Naive thymus-derived CD8-positive, alpha-beta T cell (primary cell): ENCODE measurements around the gene MAEA. TPM values are rescaled to one million over a fixed set of nuclear protein-coding genes. Genes with fewer than 3 reads are reported as not detected.

Experiments used
- ATAC-seq, 2 donors: fragments of 150-1000 bp; cut with Tn5 transposase in 1 of 2; sonication (Bioruptor Pico), chemical (Tn5 transposase) in 1 of 2; 1 replicate in 1 of 2; 2 replicates in 1 of 2; pipeline ENCODE4 v1.10.0; 2021; ENCODE audit warnings: mild to moderate bottlenecking in 2 of 2, moderate library complexity in 2 of 2
- POLR2A ChIA-PET: fragments of 350-600 bp; sonication (Branson Sonifier 250); formaldehyde crosslinking; loops from one replicate; lab custom pipeline; 2021; ENCODE audit warnings: antibody characterized with exemption; lab: Charles Lee
- DNase-seq, 10 donors: peaks; one replicate each; pipeline versions ENCODE4 v3.0.0 to v3.0.0-alpha.2; 2020 to 2022
- H3K27ac Mint-ChIP-seq, 10 donors: one replicate each; pipeline ENCODE4 v1.8.0; 2020 to 2022; ENCODE audit warnings: mild to moderate bottlenecking in 10 of 10, mixed read lengths in 10 of 10, moderate library complexity in 4 of 10, inconsistent platforms in 1 of 10
- H3K27me3 Mint-ChIP-seq, 5 donors: one replicate each; pipeline ENCODE4 v1.8.0; 2021 to 2022; ENCODE audit warnings: mixed read lengths in 5 of 5
- H3K36me3 Mint-ChIP-seq, 3 donors: one replicate each; pipeline ENCODE4 v1.8.0; 2020 to 2022; ENCODE audit warnings: mixed read lengths in 3 of 3, mild to moderate bottlenecking in 2 of 3, inconsistent platforms in 1 of 3
- H3K4me1 Mint-ChIP-seq, 4 donors: one replicate each; pipeline ENCODE4 v1.8.0; 2021 to 2022; ENCODE audit warnings: mixed read lengths in 4 of 4
- H3K4me3 Mint-ChIP-seq, 10 donors: one replicate each; pipeline ENCODE4 v1.8.0; 2020 to 2022; ENCODE audit warnings: mild to moderate bottlenecking in 10 of 10, mixed read lengths in 10 of 10, moderate library complexity in 6 of 10, inconsistent platforms in 1 of 10
- H3K9me3 Mint-ChIP-seq, 9 donors: one replicate each; pipeline ENCODE4 v1.8.0; 2020 to 2022; ENCODE audit warnings: mixed read lengths in 9 of 9, mild to moderate bottlenecking in 3 of 9, inconsistent platforms in 1 of 9, moderate library complexity in 1 of 9
- polyA plus RNA-seq, 3 donors: library from polyadenylated mRNA; unstranded; fragments of 300-500 nt; fragmentation: Illumina TruSeq; gene quantifications; one replicate each; pipeline ENCODE4 v1.2.3, GENCODE V29; 2021
- total RNA-seq, 8 experiments: library from RNA in 2 of 8; stranded (reverse) in 2 of 8; gene quantifications; one replicate each; pipeline ENCODE4 v1.2.3 and lab custom pipeline; 2021 to 2026

Gene MAEA
- total and polyA plus RNA-seq, 5 experiments from 2014 or later, result 56.7 to 112 (median 75.1) TPM

DNA sequence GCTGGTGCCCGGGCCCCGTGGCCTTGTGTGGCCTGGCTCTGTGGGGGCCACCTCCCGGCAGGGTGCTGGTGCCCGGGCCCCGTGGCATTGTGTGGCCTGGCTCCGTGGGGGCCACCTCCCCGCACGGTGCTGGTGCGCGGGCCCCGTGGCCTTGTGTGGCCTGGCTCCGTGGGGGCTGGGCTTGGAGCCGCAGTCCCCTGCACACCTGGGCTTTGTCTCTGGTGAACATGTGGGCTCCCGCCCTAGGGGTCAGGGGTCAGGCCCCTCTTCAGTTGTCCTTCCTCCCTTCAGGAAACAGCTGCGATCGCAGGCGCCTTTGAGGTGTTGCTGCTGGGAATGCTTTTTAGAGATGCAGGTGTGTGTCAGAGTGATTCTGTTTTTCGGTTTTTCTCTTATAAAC, 74.5 kb downstream of the MAEA start:
- POLR2A ChIA-PET, result no interaction called here
- Mint-ChIP-seq H3K27me3 (no peaks in the 10 kb centered on the region), H3K4me1 (peaks cover 0 to 2% (median 0%) of the 10 kb centered on the region in 4 donors), H3K4me3 (no peak overlapping the region), H3K27ac (no peak overlapping the region), H3K36me3 (peaks cover 0 to 9% (median 0%) of the 10 kb centered on the region in 3 donors), H3K9me3 (no peaks in the 10 kb centered on the region)
- no peak for ATAC-seq
- no peak for DNase-seq

- no peak overlapping the region for H3K4me3 Mint-ChIP-seq
- DNase-seq, result no peak
- peaks cover 0 to 12% (median 0%) of the 10 kb centered on the region in 3 donors for H3K36me3 Mint-ChIP-seq
- H3K27me3 Mint-ChIP-seq, result no peaks in the 10 kb centered on the region
- peaks cover 0 to 2% (median 0%) of the 10 kb centered on the region in 4 donors for H3K4me1 Mint-ChIP-seq
- no peaks in the 10 kb centered on the region for H3K9me3 Mint-ChIP-seq
- no peak overlapping the region for H3K27ac Mint-ChIP-seq
- no peak for ATAC-seq
- POLR2A ChIA-PET, result no interaction called here
Measured at GRCh38 chr4:1364748-1365147, 75.1 kb downstream of the MAEA start.

DNA sequence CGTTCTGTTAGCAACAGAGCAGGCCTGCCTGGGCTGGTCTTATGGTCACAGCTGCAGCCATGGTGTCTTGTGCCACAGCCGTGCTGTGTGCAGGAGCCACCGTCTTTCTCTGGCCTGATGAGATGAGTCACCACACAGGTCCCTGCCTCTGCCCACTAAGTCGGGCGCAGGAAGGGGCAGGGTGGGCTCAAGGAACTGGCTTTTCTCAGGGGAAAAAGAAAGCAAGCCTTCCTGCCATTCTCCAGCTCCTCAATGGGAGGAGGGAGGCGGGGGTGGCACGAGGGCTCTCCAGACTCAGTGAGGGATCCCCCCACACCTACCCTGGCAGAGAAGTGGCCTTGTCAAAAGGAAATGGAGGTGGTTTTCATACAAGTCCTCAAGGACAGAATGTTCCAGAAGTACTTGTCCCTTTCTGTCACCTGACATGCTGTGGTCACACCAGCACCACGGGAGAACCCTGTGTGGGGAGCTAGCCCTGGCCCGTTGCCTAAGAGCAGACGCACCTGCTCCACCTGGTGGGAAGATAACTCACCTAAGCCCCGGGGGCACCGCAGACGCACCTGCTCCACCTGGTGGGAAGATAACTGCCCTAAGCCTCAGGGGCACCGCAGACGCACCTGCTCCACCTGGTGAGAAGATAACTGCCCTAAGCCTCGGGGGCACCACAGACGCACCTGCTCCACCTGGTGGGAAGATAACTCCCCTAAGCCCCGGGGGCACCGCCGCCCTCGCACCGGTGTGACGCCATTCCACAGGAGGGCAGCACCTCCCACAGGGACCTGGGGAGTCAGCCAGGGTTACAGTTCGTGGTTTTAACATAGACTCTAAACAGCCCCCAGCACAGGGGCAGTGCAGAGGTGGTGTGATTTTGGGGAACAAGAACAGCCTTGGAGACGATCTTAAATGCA, 75.8 kb downstream of the MAEA start:
- Mint-ChIP-seq H3K4me3 (no peak overlapping the region), H3K27ac (peak overlapping the region in 1 of 10 donors; percentile 43), H3K36me3 (peaks cover 0 to 14% (median 0%) of the 10 kb centered on the region in 3 donors), H3K9me3 (no peaks in the 10 kb centered on the region), H3K27me3 (no peaks in the 10 kb centered on the region), H3K4me1 (peaks cover 0 to 2% (median 0%) of the 10 kb centered on the region in 4 donors)
- ATAC-seq (no peak), DNase-seq (no peak)
- POLR2A ChIA-PET, result no interaction called here

- ATAC-seq (no peak), DNase-seq (peak in 1 of 10 donors; percentile 61)
- H3K27ac Mint-ChIP-seq, result peak overlapping the region in 1 of 10 donors; percentile 31
- peaks cover 0 to 22% (median 4%) of the 10 kb centered on the region in 3 donors for H3K36me3 Mint-ChIP-seq
- no peaks in the 10 kb centered on the region for H3K9me3 Mint-ChIP-seq
- POLR2A ChIA-PET, result no interaction called here
- H3K4me3 Mint-ChIP-seq, result no peak overlapping the region
- H3K4me1 Mint-ChIP-seq, result peaks cover 0 to 3% (median under 1%) of the 10 kb centered on the region in 4 donors
- no peaks in the 10 kb centered on the region for H3K27me3 Mint-ChIP-seq
Measured at GRCh38 chr4:1366371-1367229, 76.9 kb downstream of the MAEA start.

DNA sequence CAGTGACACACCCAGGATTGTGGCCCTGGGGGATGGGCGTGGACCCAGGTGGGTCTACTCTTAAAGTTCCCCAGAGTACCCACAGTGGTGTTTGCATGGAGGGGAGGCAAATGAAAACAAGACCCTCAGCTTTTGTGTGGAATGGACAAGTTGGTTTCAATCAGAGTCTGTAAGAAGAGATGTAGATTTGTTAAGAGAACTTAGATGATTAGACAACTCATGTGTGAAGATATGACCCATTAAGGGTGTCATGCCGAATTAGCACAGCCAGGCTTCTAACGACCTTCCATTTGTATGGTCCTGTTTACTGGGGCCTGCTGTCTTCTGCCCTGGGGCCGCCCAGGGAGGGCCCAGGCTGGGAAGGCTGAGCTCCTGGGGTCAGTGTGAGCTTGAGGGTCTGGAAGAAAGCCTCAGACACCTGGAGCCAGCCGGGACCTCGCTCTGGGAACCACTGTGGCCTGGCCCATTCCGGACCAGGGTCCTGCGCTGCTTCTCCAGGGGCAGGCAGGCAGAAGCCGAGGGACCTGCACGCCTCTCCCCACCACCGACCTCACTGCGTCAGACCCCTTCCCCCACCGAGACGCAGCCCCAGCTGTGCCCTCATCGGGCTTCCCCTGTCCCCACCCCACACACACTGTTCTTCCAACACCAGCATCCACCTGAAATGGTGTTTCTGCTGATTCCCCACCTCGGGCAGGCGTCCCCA, 77.7 kb downstream of the MAEA start:
- Mint-ChIP-seq H3K27ac (no peak overlapping the region), H3K9me3 (no peaks in the 10 kb centered on the region), H3K4me1 (peaks cover 0 to 3% (median under 1%) of the 10 kb centered on the region in 4 donors), H3K27me3 (no peaks in the 10 kb centered on the region), H3K4me3 (no peak overlapping the region), H3K36me3 (peaks cover 0 to 29% (median 7%) of the 10 kb centered on the region in 3 donors)
- no peak for DNase-seq
- POLR2A ChIA-PET, result no interaction called here
- ATAC-seq, result no peak

DNA sequence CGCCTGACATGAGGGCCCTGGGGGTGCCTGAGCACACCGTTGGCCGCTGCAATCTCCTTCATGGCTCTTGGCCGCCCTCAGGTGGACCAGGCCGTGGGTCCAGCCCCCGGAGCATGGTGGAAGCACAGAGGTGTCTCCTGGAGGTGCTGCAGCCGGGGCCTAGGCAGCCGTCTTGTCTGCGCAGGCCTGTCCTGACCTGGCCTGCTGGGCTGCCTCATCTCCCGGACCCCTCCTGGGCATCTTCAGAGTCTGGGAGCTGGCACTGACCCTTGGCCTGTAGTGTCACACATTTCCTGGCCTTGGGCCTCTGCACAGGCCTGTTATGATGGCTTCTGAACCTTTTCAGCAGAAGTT, 78.2 kb downstream of the MAEA start:
- DNase-seq, result peak in 1 of 10 donors; percentile 31
- no peak overlapping the region for H3K4me3 Mint-ChIP-seq

DNA sequence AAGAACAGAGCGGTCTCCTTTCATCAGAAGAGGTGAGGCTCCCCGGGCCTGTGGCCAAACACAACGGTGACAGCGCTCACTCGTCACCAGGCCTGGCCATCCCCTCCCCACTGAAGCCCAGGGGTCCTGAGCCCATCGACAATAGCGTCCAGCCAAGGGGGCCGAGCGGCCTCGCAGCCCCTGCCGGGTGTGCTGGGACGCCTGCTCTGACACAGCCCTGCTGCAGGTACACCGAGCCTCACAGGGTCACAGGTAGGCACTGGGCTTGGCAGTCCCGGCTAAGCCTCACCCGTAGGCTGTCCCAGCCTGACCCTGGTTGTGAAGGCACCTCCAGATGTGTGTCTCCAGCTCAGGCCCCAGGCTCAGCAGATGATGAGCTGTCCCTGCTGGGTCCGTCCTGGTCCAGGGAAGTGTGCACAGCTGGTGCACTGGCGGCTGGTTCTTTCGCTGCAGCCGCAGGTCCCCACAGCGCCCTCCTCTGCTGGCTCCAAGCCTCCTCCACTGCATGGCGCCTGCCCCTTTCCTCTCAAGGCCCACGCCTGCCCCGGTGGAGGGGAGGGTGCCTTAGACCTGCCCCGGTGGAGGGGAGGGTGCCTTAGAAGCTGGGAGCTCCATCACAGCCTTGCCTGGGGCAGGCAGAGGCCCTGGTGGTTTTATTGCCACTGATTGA, 78.9 kb downstream of the MAEA start:
- no peak overlapping the region for H3K4me3 Mint-ChIP-seq
- ATAC-seq (no peak), DNase-seq (peak in 1 of 10 donors; percentile 46)
- POLR2A ChIA-PET, result no interaction called here
- no peaks in the 10 kb centered on the region for H3K9me3 Mint-ChIP-seq
- no peaks in the 10 kb centered on the region for H3K27me3 Mint-ChIP-seq
- no peak overlapping the region for H3K27ac Mint-ChIP-seq
- H3K36me3 Mint-ChIP-seq, result peaks cover 0 to 37% (median 8%) of the 10 kb centered on the region in 3 donors
- H3K4me1 Mint-ChIP-seq, result peaks cover 0 to 5% (median under 1%) of the 10 kb centered on the region in 4 donors

More for the DNA sequence above, 78.2 kb downstream of the MAEA start:
- Mint-ChIP-seq H3K27me3 (no peaks in the 10 kb centered on the region), H3K4me1 (peaks cover 0 to 5% (median under 1%) of the 10 kb centered on the region in 4 donors), H3K36me3 (peaks cover 0 to 31% (median 7%) of the 10 kb centered on the region in 3 donors), H3K27ac (no peak overlapping the region), H3K9me3 (no peaks in the 10 kb centered on the region)
- POLR2A ChIA-PET, result no interaction called here
- ATAC-seq, result no peak

DNA sequence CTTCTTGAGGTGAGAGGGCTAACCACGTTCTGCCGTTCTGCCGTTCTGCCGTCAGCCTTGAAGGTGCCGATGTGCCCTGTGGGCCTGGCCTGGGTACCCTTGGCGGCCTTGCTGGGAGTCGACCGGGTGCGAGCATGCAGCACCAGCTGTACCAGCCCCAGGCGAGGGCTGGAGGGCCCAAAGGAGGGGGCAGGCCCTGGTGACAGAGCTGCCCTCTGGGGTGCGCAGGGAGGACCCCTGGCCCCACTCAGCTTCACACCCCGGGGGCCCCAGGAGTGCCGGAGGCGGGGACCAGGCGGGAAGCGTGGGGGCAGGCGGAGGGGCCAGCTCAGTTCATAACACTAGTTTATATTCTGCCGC, 79.4 kb downstream of the MAEA start:
- ATAC-seq (no peak), DNase-seq (peak in 1 of 10 donors; percentile 4)
- peaks cover 0 to 42% (median 10%) of the 10 kb centered on the region in 3 donors for H3K36me3 Mint-ChIP-seq
- no peak overlapping the region for H3K4me3 Mint-ChIP-seq
- no peak overlapping the region for H3K27ac Mint-ChIP-seq
- POLR2A ChIA-PET, result no interaction called here
- H3K9me3 Mint-ChIP-seq, result no peaks in the 10 kb centered on the region
- no peaks in the 10 kb centered on the region for H3K27me3 Mint-ChIP-seq
- peaks cover 0 to 8% (median under 1%) of the 10 kb centered on the region in 4 donors for H3K4me1 Mint-ChIP-seq

DNA sequence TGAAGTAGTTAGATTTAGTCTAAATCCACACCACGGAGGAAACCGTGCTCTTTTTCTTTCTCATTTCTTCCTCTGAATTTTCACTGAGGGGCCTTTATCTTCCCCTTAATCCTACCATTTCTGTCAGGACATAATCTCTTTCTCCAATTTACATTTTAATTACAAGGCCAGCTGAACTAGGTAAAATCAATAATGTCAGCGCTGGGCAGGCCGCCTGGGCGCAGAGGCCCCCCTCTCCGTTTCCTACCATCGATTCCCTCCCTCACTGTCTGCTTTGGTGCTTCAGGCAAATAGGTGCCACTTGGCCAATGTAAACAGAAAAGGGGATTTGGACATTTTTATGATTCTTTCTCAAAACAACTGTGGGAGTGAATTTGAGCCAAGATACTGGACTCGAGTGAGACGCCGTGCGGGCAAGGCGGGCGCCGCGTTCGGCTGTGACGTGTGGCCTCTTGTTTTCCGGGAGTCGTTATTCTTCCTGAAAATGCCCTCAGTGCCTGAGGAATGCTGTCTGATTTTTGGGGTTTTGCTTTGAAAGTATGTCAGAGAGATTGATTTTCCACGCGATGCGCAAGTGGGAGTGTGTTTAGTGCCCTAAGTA, 79.9 kb downstream of the MAEA start:
- POLR2A ChIA-PET, result no interaction called here
- Mint-ChIP-seq H3K4me1 (peaks cover 0 to 8% (median under 1%) of the 10 kb centered on the region in 4 donors), H3K27me3 (no peaks in the 10 kb centered on the region), H3K4me3 (no peak overlapping the region), H3K9me3 (no peaks in the 10 kb centered on the region), H3K27ac (peak overlapping the region in 1 of 10 donors; percentile 7), H3K36me3 (peaks cover 0 to 43% (median 10%) of the 10 kb centered on the region in 3 donors)
- ATAC-seq, result no peak
- no peak for DNase-seq

DNA sequence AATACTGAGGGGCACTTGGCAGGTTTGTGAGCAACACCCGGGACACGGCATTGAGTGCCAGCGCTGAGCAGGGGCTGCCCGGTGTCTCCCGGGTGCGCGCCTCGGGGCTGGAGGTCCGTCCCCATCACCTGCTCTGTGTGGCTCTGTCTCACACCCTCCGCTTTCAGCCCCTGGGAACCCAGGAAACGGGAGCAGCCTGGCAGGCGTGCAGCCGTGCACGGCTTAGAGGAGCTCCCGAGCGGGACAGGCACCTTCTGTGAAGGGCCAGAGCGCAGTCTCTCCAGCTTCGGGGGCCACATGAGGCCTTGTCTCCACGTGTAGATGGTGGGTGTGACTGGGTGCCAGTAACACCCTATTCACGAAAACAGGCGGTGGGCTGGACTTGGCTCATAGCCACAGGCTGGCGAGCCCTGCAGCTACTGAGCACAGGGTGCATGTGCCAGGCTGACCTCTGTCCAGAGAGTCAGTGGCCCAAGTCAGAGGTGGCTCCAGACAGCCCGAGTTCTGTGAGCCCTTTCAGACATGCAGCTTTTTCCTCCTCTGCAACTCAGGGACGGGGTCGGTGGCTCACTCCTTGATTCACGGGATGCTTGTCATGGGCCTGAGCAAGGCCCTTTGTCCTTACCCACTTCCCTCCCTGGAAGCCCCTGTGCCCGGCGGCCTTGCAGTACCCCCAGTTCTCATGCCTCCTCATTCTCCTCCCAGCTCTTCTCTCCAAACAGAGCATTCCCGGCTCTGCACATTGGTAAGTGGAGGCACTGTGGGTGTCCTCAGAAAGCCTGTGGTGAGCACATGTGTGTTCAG, 80.8 kb downstream of the MAEA start:
- Mint-ChIP-seq H3K4me1 (peaks cover 0 to 8% (median under 1%) of the 10 kb centered on the region in 4 donors), H3K36me3 (peaks cover 0 to 43% (median 10%) of the 10 kb centered on the region in 3 donors), H3K27ac (no peak overlapping the region), H3K9me3 (no peaks in the 10 kb centered on the region), H3K4me3 (no peak overlapping the region), H3K27me3 (no peaks in the 10 kb centered on the region)
- ATAC-seq (no peak), DNase-seq (peak in 1 of 10 donors; percentile 46)
- POLR2A ChIA-PET, result no interaction called here
